GM23248 (cell line): ENCODE data around the gene STAT4.

Source experiments
- EZH2 ChIP-seq: fragments of 200-600 bp; sonication (generic); IDR thresholded peaks from 2 replicates; pipeline ENCODE4 v1.6.1; 2018; ENCODE audit warnings: antibody characterized with exemption, mild to moderate bottlenecking; ENCODE audit not compliant: insufficient read depth, poor library complexity, severe bottlenecking
- EZH2phosphoT487 ChIP-seq: fragments of 200-600 bp; sonication (generic); IDR thresholded peaks from 2 replicates; pipeline ENCODE4 v1.6.1; 2018; ENCODE audit warnings: antibody characterized with exemption, moderate library complexity, mild to moderate bottlenecking, low read depth; ENCODE audit not compliant: insufficient read depth

- no peak for TF ChIP-seq EZH2phosphoT487
- no peak for TF ChIP-seq EZH2
These were observed 144.5 kb downstream of the STAT4 start for GRCh38 chr2:191006297-191006696.
